HepG2 (cell line): Measurements from ENCODE around the gene NDFIP2. TPM values are rescaled to one million over a fixed set of nuclear protein-coding genes. Genes with fewer than 3 reads are reported as not detected.

Source experiments
- ATAC-seq: fragments of 200-7000 bp; cut with Tn5 transposase; 3 replicates; pipeline ENCODE4 v1.9.1; 2020; ENCODE audit warnings: mild to moderate bottlenecking, moderate library complexity
- BruUV-seq: library from RNA; stranded (reverse); fragments of 400-500 nt; replicated peaks from 2 replicates; lab custom pipeline; 2021; lab: Mats Ljungman, UMichigan
- CTCF ChIA-PET: fragments of 300-600 bp; formaldehyde crosslinking; extraction: SDS; loops from one replicate; lab custom pipeline; 2021; ENCODE audit warnings: low total read pairs, inconsistent platforms, low intra/inter-chr PET ratio; lab: Yijun Ruan, JAX
- POLR2A ChIA-PET: fragments of 350-600 bp; sonication (Branson Sonifier 250); formaldehyde crosslinking; loops from one replicate; lab custom pipeline; 2020; ENCODE audit warnings: antibody characterized with exemption, inconsistent platforms; lab: Yijun Ruan, JAX
- DNase-seq: peaks from one replicate; pipeline ENCODE4 v3.0.0-alpha.2; 2015; ENCODE audit warnings: low spot score
- FAIRE-seq: peaks from 3 replicates; lab custom pipeline; 2011; peaks lifted over from hg19 to GRCh38; lab: Jason Lieb, UNC
- H2AFZ ChIP-seq: one replicate; pipeline ENCODE4 v1.6.1; 2011; ENCODE audit warnings: low read length, inconsistent platforms
- H3K27ac ChIP-seq: fragments of 300-600 bp; 3 replicates; pipeline ENCODE4 v1.8.0; 2011; ENCODE audit warnings: mixed run types, mild to moderate bottlenecking, mixed read lengths, low read length, inconsistent platforms; ENCODE audit not compliant: insufficient read depth; ENCODE audit errors: extremely low read length
- H3K27me3 ChIP-seq, 2 experiments: fragments of 200-600 bp in 1 of 2; 2 replicates in 1 of 2; 3 replicates in 1 of 2; pipeline versions ENCODE4 v1.6.0 to v1.8.0; 2011; ENCODE audit warnings: low read length in 2 of 2, mild to moderate bottlenecking in 2 of 2, moderate library complexity in 2 of 2, inconsistent platforms in 1 of 2; ENCODE audit not compliant: insufficient read depth in 2 of 2, control insufficient read depth in 1 of 2
- H3K36me3 ChIP-seq, 2 experiments: fragments of 200-600 bp in 1 of 2; replicated peaks in 1 of 2; 2 replicates in 1 of 2; 3 replicates in 1 of 2; pipeline versions ENCODE4 v1.5.1 to v1.8.0; 2011; ENCODE audit warnings: low read length in 2 of 2, inconsistent platforms in 1 of 2; ENCODE audit not compliant: insufficient read depth in 2 of 2, control insufficient read depth in 1 of 2
- H3K4me1 ChIP-seq: 2 replicates; pipeline ENCODE4 v1.5.1; 2012; ENCODE audit warnings: low read length, inconsistent platforms; ENCODE audit not compliant: insufficient read depth
- H3K4me2 ChIP-seq: 2 replicates; pipeline ENCODE4 v1.6.0; 2011; ENCODE audit warnings: low read depth, low read length, inconsistent platforms
- H3K4me3 ChIP-seq, 3 experiments: fragments of 200-600 bp in 1 of 3; sonication (generic), shearing (Covaris generic) in 1 of 3; replicated peaks in 1 of 3; 2 replicates each; pipeline ENCODE4 v1.5.1; 2011 to 2016; ENCODE audit warnings: low read length in 3 of 3, inconsistent platforms in 2 of 3, low read depth in 2 of 3, mild to moderate bottlenecking in 2 of 3, control low read depth in 1 of 3, mixed read lengths in 1 of 3; ENCODE audit not compliant: insufficient read depth in 1 of 3
- H3K79me2 ChIP-seq: one replicate; pipeline ENCODE4 v1.6.1; 2011; ENCODE audit warnings: low read length, inconsistent platforms; ENCODE audit not compliant: insufficient read depth
- H3K9ac ChIP-seq: 2 replicates; pipeline ENCODE4 v1.6.0; 2011; ENCODE audit warnings: mild to moderate bottlenecking, low read depth, low read length, inconsistent platforms; ENCODE audit not compliant: insufficient read depth
- H3K9me3 ChIP-seq: 2 replicates; pipeline ENCODE4 v1.5.1; 2012; ENCODE audit warnings: mild to moderate bottlenecking, low read length
- H4K20me1 ChIP-seq: 2 replicates; pipeline ENCODE4 v1.6.0; 2011; ENCODE audit warnings: inconsistent platforms, mild to moderate bottlenecking, low read length, moderate library complexity; ENCODE audit not compliant: insufficient read depth
- AHR ChIP-seq: IDR thresholded peaks from 2 replicates; pipeline ENCODE4 v1.6.1; 2018; ENCODE audit warnings: missing genetic modification reagents, missing compliant biosample characterization
- CCDC6 ChIP-seq: sonication (generic); formaldehyde crosslinking; IDR thresholded peaks from 2 replicates; pipeline ENCODE4 v1.8.1; 2022; ENCODE audit warnings: mild to moderate bottlenecking, missing genetic modification reagents, moderate library complexity
- E2F5 ChIP-seq: sonication (generic); formaldehyde crosslinking; conservative IDR thresholded peaks from 2 replicates; pipeline ENCODE4 v1.4.0; 2020; ENCODE audit warnings: missing genetic modification reagents
- ETV5 ChIP-seq: IDR thresholded peaks from 2 replicates; pipeline ENCODE4 v1.6.1; 2018; ENCODE audit warnings: missing biosample characterization, missing genetic modification reagents, inconsistent platforms, borderline replicate concordance
- GZF1 ChIP-seq: sonication (generic); formaldehyde crosslinking; IDR thresholded peaks from 2 replicates; pipeline ENCODE4 v1.5.1; 2020; ENCODE audit warnings: mild to moderate bottlenecking, missing genetic modification reagents
- HOXA9 ChIP-seq: sonication (generic); formaldehyde crosslinking; IDR thresholded peaks from 2 replicates; pipeline ENCODE4 v1.8.1; 2022; ENCODE audit warnings: missing genetic modification reagents, mild to moderate bottlenecking, moderate library complexity, borderline replicate concordance
- MED8 ChIP-seq: sonication (generic); formaldehyde crosslinking; IDR thresholded peaks from 2 replicates; pipeline ENCODE4 v1.8.1; 2023; ENCODE audit warnings: mild to moderate bottlenecking, missing genetic modification reagents; ENCODE audit not compliant: insufficient replicate concordance
- MTF1 ChIP-seq: sonication (generic); formaldehyde crosslinking; IDR thresholded peaks from 2 replicates; pipeline ENCODE4 v1.5.0; 2020; ENCODE audit warnings: missing genetic modification reagents
- MXD3 ChIP-seq: IDR thresholded peaks from 2 replicates; pipeline ENCODE4 v1.6.1; 2016; ENCODE audit warnings: mild to moderate bottlenecking, missing biosample characterization, missing genetic modification reagents
- MXI1 ChIP-seq: IDR thresholded peaks from 3 replicates; pipeline ENCODE4 v1.6.1; 2012; ENCODE audit warnings: low read depth, low read length, inconsistent platforms, borderline replicate concordance
- PLSCR1 ChIP-seq: sonication (generic); formaldehyde crosslinking; IDR thresholded peaks from 2 replicates; pipeline ENCODE4 v1.5.0; 2020; ENCODE audit warnings: missing genetic modification reagents, mild to moderate bottlenecking, borderline replicate concordance
- SALL1 ChIP-seq: sonication (generic); formaldehyde crosslinking; IDR thresholded peaks from 2 replicates; pipeline ENCODE4 v1.8.0; 2022; ENCODE audit warnings: mild to moderate bottlenecking, missing genetic modification reagents
- ZNF282 ChIP-seq: fragments of 450-650 bp; IDR thresholded peaks from 2 replicates; pipeline ENCODE4 v1.6.1; 2018; ENCODE audit not compliant: partially characterized antibody
- ZNF30 ChIP-seq: sonication (generic); formaldehyde crosslinking; IDR thresholded peaks from 2 replicates; pipeline ENCODE4 v1.5.0; 2020; ENCODE audit warnings: mild to moderate bottlenecking, missing genetic modification reagents
- ZNF382 ChIP-seq: sonication (generic); formaldehyde crosslinking; IDR thresholded peaks from 2 replicates; pipeline ENCODE4 v1.5.0; 2020; ENCODE audit warnings: missing genetic modification reagents, mild to moderate bottlenecking, borderline replicate concordance
- ZNF704 ChIP-seq: sonication (generic); formaldehyde crosslinking; IDR thresholded peaks from 2 replicates; pipeline ENCODE4 v1.8.1; 2023; ENCODE audit warnings: mild to moderate bottlenecking, inconsistent platforms, moderate library complexity, missing genetic modification reagents, borderline replicate concordance
- ZSCAN29 ChIP-seq: sonication (generic); formaldehyde crosslinking; conservative IDR thresholded peaks from 2 replicates; pipeline ENCODE4 v1.4.0; 2020; ENCODE audit warnings: mild to moderate bottlenecking, missing genetic modification reagents
- WGBS: methylation state at CpG from one replicate; pipeline ENCODE4 v1.1.6; 2017; ENCODE audit warnings: low lambda C conversion rate; 5-methylcytosine and 5-hydroxymethylcytosine counted together
- in situ Hi-C: cut with HindIII; loops from 2 replicates; pipeline ENCODE4 v1.10.0; 2017; ENCODE audit warnings: low pct_unique_long_range_greater_than_20kb; ENCODE audit not compliant: extremely low pct_ligation_motif_present
- intact Hi-C: fragments of 100-400 bp; cut with micrococcal nuclease; formaldehyde crosslinking; loops from one replicate; pipeline ENCODE4 v1.10.0; 2022; ENCODE audit not compliant: unreplicated experiment
- polyA plus RNA-seq, 8 experiments: library from polyadenylated mRNA; depleted of rRNA in 3 of 8; stranded (reverse) in 7 of 8; unstranded in 1 of 8; fragments of >200 nt; fragmentation: Illumina TruSeq in 4 of 8; extraction: Trizol in 4 of 8; gene quantifications; 2 replicates each; pipeline versions ENCODE4 v1.2.1 to v1.2.3, GENCODE V29; 2011 to 2016; ENCODE audit warnings: low read depth in 4 of 8, missing spikeins in 1 of 8, mixed read lengths in 1 of 8; ENCODE audit not compliant: insufficient read depth in 1 of 8
- total RNA-seq, 5 experiments: library from RNA; depleted of rRNA; stranded (reverse); fragments of >200 nt; fragmentation: Illumina TruSeq; extraction: Trizol; gene quantifications; 2 replicates each; pipeline ENCODE4 v1.2.3, GENCODE V29; 2016; ENCODE audit warnings: low read depth in 1 of 5

NDFIP2 gene
- total and polyA plus RNA-seq, 2 of the 13 experiments (the other 11 are each of a cell fraction or from before 2014, with no cell fraction given) = 23.2 to 32.0 TPM

- no peak for ATAC-seq
- H3K4me1 ChIP-seq = no peaks in the 10 kb centered on the region
- H3K79me2 ChIP-seq = no peaks in the 10 kb centered on the region
- CTCF ChIA-PET = no interaction called here
- H3K9me3 ChIP-seq = no peaks in the 10 kb centered on the region
- no peak overlapping the region for H3K4me2 ChIP-seq
- BruUV-seq = no TSS peak
- 96% methylated on average over 2 of the region's 2 CpGs for WGBS
- H3K27me3 ChIP-seq = no peaks in the 10 kb centered on the region
- no peak overlapping the region for H2AFZ ChIP-seq
- no peak overlapping the region for H3K27ac ChIP-seq
- H3K36me3 ChIP-seq = peaks cover 3 to 16% of the 10 kb centered on the region in 2 experiments; a peak in 3 of 5 replicates
- FAIRE-seq = no peak
- POLR2A ChIA-PET = no interaction called here
- no peak overlapping the region for H3K9ac ChIP-seq
- in situ Hi-C loops = no loop called here
- no peak for TF ChIP-seq ZNF704 (CRISPR knock-in tag)
- TF ChIP-seq ZNF382 = no peak
- no peak for TF ChIP-seq SALL1 (CRISPR knock-in tag)
- no peak for TF ChIP-seq E2F5
- TF ChIP-seq ZSCAN29 (CRISPR knock-in tag) = no peak
- no peak for TF ChIP-seq MXI1
- no peak for TF ChIP-seq ZNF282
- TF ChIP-seq ZNF30 (CRISPR knock-in tag) = no peak
- TF ChIP-seq MXD3 (CRISPR knock-in tag) = no peak
- no peak for TF ChIP-seq MTF1 (CRISPR knock-in tag)
- TF ChIP-seq HOXA9 (CRISPR knock-in tag) = no peak
- no peak for TF ChIP-seq AHR (CRISPR knock-in tag)
- no peak for TF ChIP-seq GZF1 (CRISPR knock-in tag)
- no peak for TF ChIP-seq PLSCR1 (CRISPR knock-in tag)
- TF ChIP-seq MED8 (CRISPR knock-in tag) = no peak
- TF ChIP-seq CCDC6 (CRISPR knock-in tag) = no peak
- TF ChIP-seq ETV5 = no peak
- no peak overlapping the region for H3K4me3 ChIP-seq
- intact Hi-C loops = no loop called here
- H4K20me1 ChIP-seq = no peaks in the 10 kb centered on the region
- DNase-seq = no peak
Observed at GRCh38 chr13:79528759-79529191, 47.8 kb downstream of the NDFIP2 start.
